ENCODE measurements around the gene OLFML2B.
A peak's percentile ranks its signal among the peaks of the same experiment; 100 is the strongest.
"Not testable (repeated sequence)": the region's sequence is repeated elsewhere in the genome, so short reads cannot be mapped to it uniquely, and the experiment has no call there.

The OLFML2B gene

DNA sequence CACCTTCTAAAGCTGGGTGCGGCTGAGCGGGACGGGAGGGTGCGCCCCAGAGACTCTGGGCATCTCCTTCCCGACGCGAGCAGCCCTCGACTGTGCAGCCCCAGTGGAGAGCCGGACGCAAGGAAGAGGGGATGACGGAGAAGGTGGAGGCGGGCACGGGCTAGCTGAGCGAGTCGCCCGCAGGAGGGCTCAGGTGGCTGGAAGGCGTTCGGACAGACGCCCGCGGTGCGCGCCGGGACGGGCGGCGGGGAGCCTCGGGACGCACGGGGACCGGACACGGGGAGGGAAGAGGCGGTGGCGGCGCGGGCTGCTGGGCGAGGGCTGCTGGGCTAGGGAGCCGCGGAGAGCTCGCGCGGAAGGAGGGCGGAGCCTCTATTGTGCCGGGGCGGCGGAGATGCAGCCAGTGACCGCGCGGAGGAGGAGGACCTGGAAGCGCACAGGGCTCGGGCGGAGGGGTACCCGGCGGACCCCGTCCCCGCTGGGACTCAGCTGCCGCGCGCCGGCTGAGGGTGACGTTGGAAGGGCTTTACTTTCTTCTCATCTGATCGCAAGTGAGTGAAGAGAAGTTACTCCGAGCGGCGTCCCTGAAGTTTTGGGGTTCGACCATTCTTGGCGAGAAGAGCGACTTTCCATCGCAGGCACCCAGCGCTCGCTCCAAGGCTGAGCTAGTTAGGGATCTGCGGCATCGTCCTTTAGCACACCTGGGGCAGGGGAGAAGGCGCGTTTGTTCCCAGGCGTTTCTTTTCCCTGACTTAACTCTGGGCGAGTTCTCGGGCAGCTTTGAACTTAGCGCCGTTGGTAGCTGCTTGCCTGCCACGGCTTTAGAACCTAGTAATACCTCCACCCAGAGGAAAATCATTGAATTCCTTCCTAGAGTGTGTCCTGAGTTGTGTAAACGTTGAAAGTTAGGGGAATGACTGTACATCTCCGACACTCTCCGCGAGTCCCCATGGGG, at the start of gene OLFML2B:
Gene OLFML2B, minus strand, starts transcription at position 323 of the 955 bp plus-strand sequence. CDS start 439 bp downstream, outside the sequence.
- DNase-seq, result peak; percentile 46

DNA sequence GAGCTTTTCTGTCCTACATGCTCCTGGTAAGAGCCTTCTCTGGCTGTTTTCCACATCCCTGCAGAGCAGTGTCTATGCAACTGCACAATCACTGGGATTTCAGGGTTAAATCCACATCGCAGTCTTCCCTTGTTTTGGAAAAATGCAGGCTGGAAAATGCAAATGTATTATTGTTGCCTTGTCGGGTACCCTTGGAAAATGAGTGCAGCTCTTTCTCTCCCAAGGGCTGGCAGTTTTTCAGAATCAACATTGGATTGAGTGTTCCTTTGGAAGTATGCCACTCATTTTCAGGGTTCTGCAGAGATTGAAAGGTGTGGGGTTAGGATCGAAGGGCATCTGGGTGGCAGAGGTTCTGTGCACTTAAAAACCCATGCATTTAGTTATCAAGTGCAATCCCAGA, 49.1 kb upstream of the OLFML2B start:
- DNase-seq, result no peak

DNA sequence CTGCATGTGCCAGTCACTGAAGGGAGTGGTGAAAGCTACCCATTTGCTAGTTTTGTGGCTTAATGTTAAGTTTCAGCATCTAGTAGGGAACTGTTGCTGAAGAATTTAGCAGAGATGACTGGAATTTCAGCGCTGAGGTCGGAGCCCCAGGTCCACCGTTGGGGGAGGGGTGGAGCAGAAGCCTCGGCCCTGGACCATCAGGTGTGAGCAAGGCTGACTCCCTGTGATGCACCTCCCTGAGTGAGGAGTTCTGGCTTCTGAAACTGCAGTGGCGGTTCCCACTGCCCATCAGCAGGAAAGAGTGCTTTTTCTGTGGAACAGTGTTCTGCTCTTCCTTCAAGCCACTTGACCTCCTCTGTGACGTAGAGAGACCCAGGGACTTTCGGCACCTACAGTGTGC, 47.2 kb upstream of the OLFML2B start:
- no peak for DNase-seq

DNA sequence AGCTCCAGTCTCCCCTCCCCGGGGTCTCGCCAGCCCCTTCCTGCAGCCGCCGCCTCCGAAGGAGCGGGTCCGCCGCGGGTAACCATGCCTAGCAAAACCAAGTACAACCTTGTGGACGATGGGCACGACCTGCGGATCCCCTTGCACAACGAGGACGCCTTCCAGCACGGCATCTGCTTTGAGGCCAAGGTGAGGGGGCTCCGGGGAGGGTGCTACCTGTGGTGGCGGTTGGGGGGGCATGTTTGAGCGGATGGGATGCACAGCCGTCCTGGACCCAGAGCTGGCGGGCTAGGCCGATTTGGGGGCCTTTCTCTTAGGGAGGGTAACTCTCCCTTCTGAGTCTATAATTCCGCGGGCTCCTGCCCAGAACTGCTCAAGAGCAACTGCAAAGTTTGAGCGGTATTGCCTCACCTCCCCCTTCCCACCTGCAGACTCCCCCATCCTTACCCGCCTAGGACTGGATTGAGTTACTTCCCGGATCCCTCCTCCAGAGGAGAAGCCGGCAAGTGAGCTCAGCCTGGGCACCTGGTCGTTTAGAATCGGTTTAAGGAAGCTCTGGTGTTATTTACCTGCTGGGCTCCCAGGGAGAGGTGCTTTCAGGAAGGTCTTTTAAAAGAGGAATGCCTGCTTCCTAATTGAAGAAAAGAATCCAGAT, 46.6 kb upstream of the OLFML2B start:
- DNase-seq, result no peak

DNA sequence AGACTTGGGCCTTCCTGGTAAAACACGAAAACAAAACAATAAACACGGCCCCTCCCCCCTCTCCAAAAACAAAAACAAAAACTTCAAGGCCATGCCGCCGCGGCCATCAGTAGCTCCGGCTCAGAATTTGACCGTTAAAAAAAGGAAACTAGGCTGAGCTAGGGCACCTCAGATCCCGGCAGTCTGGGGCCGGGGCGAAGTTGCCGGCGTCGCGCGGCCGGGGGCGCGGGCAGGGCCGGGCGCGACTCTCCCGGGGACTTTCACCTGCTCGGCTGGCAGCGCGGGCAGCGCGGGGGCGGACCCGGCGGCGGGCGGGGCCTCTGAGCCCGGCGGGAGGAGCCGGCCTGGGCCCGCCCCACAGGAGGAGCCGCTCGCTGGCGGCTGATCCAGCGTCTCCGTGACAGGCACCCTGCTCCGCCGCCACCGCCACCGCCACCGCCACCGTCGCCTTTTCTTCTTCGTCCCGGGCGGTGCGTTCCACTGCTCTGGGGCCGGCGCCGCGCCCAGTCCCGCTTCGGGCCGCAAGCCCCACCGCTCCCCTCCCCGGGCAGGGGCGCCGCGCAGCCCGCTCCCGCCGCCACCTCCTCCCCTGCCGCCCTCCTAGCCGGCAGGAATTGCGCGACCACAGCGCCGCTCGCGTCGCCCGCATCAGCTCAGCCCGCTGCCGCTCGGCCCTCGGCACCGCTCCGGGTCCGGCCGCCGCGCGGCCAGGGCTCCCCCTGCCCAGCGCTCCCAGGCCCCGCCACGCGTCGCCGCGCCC, 45.8 kb upstream of the OLFML2B start, which contains the start of gene NOS1AP:
Gene NOS1AP, plus strand, starts transcription at position 358 of the 760 bp plus-strand sequence. CDS start 487 bp downstream, outside the sequence.
- peak; percentile 78 for DNase-seq

DNA sequence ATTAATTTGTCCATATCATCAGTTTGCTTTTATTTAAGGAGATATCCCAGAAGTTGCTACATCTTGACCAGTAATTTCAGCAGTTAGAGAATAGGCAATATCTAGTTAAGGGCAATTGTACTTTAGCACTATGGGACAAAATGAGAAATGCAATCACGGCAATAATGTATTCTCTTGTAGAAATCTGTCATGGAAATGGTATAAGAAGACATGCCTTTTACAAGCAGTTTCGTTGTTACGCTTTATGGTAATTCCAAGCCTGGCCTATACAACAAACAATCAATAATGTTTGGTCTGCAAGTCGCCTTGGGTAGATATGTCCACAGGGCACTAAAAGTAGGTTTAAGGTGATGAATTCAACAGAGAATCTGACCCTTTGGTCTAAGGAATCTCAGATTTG, 44.6 kb upstream of the OLFML2B start:
- DNase-seq, result no peak

DNA sequence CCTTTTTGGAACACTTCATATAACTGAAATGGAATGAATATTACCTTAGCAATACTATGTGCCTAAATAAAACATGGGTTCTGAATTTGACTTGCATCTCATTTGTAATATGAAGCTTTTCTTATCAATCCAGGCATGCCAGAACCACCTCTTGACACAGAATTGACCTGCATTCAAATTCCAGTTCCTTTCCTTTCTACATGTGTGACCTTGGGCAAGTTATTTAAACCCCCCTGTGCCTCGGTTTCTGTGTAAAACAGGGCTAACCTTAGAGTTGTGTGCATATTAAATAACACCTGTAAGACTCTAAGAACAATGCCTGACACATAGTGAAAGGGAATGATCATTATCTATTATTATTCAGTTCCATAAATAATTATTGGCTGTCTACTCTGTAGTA, 43.8 kb upstream of the OLFML2B start:
- DNase-seq, result no peak

DNA sequence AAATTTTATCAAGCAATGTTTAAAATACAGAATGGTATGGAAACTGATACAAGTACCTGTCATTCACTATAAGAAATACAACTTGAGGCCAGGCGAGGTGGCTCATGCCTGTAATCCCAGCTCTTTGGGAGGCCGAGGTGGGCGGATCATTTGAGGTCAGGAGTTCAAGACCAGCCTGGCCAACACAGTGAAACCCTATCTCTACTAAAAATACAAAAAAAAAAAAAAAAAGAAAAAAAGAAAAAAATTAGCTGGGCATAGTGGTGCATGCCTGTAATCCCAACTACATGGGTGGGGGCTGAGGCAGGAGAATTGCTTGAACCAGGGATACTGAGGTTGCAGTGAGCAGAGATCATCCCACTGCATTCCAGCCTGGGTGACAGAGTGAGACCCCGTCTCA, 43.2 kb upstream of the OLFML2B start:
- not testable (repeated sequence) for DNase-seq

DNA sequence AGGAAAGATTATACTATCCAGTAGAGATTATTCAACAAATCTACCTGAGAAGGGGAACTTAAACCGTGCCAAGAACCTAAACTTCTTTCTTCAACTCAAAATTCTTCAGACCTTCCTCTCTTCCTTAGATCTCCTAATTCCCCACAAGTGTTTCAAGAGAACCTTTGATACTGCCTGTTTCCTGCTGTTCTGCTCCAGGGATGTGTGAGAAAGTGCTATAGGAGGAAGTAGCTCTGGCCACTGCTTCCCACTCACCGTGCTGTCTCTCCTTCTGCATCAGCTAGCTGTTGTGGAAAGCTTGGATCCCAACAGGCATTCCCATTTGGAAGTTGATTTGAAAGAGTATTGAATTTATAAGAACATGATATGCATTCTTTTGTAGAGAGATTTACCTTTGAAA, 41.3 kb upstream of the OLFML2B start:
- DNase-seq, result no peak

DNA sequence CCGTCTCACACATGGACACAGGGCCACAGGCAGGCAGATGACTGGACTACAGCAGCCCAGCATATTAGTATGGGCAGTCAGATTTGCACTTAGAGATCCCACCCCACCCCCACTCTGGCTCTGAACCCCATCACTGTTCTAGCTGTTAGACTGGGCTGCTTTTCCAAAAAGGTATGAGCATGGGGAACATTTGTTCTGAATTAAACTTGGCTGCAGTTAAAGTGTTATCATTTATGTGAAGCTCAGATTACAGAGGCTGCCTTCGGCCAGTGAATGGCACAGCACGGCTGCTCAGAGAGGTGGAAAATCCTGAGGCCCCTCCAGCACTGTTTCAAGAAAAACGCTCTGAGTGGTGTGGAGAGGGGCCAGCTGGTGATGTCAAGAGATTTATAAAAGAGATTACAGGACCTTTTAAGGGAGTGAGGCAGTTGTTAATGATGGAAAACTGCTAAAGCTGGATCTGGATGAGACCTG, 38.9 kb upstream of the OLFML2B start:
- DNase-seq, result no peak

DNA sequence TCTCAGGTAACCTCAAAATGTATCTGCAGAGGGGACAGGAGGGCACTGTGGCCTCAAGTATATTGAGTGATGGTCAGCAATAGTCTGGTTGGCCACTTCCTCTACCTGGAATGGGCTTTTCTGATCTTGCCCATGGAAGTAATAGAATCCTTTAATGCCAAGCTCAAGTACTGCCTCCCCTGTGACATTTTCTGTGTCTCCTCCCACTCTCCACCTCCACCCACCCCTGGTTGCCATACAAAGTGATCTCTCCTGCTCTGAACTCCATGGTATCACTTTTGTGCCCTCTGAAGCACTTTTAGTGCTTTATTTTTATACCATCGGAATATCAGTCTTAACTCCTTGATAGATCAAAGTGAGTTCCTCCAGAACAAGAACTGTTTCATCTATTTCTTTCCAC, 36.6 kb upstream of the OLFML2B start:
- no peak for DNase-seq

DNA sequence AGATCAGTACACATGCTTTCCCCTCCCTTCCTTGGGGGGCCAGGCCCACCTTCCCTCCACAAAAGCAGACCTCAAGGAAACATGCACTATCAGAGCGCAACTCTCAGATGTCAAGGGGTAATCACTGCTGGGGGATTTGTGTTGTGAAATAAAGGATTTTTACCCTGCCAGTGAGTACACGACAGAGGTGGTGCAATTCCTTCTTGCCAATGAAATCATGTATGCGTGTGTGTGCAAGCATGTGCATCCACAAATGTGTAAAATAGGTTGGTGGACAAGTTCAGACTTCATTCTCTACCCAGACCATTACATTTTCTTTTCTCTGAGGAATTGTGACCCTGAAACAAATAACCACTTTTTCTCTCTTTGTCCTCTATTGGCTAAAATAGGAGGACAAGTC, 36.1 kb upstream of the OLFML2B start:
- DNase-seq, result no peak

DNA sequence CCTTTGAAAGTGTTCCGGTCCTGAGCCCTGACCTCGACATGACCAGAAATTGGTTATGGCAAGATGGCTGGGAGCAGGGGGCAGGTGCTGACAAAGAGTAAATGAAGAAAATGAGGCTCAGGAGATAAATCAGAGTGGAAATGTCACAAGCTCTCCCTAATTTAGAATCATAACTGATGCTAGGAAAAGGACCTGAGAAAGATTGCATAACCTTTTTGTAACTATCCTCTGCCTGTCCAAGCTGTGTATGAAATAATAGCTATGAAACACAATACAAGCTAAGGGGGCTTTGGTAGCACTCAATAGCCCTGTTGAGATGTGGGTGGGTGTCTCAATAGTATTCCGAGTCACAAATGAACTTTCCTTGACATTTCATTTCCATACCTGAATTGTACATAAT, 32.9 kb upstream of the OLFML2B start:
- DNase-seq, result no peak

DNA sequence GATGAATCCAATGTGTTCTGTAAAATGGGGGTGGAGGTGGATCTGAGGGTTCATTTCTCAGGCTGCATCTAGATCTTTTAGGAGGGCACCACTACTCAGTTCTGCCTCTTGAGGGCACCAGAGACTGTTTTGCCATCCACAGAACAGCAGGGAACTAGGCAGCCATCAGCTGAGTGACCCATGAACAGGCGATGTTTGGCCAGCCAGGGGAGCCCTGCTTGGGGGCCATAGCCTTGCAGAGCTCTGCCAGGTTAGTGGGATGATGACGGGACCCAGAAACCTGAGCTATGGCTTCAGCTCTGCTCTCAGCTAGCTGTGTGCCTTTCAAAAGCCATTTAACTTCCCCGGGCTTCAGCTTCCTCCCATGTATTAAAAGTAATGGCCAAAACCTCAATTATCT, 32.4 kb upstream of the OLFML2B start:
- peak; percentile 36 for DNase-seq

DNA sequence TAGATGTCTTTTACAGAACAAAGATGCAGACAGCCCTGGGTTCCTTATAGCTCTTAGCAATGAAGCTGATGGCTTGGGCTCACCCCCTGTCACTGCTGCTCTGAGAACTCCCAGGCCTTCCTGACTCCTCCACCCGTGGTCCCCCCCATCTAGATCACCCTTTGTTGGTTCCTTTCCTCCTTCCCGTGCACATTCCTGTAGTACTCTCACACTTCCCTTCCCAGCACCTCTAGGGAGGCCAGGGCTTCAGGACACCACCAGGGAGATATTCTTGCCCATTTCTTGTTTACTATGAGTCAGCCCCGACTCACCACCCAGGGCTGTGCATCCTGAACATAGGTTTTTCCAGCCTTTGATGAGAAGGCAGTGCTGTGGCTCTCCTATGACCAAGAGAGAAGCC, 31.4 kb upstream of the OLFML2B start:
- no peak for DNase-seq

DNA sequence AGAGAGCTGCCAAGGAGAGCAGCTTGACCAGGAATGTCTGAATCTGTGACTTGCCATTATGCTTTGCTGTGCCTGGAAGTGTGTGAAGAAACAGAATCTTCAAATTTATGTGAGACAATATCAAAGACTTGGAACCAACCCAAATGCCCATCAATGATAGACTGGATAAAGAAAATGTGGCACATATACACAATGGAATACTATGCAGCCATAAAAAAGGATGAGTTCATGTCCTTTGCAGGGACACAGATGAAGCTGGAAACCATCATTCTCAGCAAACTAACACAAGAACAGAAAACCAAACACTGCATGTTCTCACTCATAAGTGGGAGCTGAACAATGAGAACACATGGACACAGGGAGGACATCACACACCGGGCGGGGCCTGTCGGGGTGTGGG, 30.3 kb upstream of the OLFML2B start:
- not testable (repeated sequence) for DNase-seq

DNA sequence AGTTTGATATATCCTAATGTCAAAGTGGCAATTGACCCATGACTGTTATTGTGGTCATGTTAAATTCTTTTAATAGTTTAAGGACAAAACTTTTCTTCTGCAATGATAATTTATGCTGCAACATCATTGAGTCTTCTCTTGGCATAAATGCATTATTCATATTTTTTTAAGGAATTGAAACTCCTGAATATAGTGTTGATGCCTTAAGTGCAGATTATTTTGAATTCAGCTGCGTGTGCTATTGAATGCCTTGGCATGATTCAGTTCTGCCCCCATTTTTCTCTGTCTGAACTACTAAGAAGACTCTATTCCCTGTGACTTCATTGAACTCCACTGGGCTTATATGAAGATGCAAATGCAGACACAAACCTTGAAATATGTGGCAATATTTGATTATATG, 23.3 kb upstream of the OLFML2B start:
- DNase-seq, result no peak

DNA sequence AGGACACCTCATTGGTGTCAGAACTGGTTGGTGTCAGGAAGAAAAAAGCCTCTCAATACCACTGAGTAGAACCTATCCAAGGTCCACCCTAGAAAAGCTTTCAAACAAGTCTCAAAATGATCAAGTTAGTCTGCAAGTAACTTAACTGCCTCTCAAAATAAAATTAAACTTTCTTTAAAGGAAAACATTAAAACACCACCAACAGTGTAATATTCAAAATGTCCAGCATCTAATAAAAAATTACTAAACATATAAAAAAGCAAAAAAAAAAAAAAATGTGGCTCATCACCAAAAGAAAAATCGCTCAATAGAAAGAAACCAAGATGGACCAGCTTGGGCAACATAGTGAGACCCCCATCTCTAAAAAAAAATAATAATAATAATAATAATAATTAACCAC, 18.7 kb upstream of the OLFML2B start:
- DNase-seq, result no peak

DNA sequence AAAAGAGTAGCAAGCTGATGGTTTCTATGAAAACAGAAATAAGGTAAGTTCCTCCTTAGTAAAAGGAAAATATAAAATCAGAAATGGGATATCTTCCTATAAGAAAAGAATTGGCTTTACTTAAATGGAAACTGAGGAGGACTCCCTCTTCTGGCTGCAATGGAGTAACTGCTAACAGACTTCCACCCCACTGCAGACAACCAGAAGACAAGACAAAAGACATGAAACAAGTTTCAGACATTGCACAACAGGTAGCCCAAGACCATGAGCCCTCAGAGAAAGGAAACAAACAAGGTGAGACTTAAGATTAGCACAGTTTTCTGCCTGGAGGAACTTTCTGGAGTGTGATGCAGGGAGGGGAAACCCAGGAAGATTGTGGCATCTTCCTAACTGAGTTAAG, 17.0 kb upstream of the OLFML2B start:
- DNase-seq, result no peak

DNA sequence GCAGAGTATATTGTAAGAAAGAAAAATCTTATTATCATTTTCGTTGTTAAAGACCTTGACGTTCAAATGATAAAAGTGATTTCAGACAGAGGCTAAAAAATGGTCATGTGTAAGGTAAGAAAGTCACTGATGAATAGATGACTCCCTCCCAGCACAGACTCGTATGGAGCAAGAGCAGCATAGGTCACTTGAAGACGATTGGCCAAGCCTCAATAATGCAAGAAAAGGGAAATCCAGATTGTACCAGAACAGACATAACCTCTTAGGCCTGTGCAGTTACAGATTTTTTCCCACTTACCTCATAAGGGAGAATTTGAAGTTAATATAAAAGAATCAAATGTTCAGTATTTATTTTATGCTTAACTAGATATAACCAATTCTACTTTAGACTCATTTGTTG, 16.3 kb upstream of the OLFML2B start:
- no peak for DNase-seq

DNA sequence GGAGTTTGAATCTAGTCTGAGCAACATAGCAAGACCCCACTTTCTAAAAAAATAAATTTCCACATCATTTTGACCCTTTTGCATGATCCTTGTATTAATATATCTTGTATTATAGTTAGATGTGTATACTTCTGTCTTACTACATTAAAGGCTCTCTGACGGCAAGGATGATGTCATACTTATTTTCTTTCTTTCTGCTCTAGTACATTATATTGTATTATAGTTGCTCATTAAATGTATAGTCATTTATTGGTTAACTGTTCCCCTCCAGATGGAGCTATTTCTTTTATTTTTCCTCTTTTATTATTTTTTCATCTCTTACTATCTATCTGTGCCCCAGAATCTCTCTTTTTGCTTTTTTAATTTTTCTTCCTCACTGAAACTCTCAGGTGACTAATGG, 15.0 kb upstream of the OLFML2B start:
- DNase-seq, result no peak

DNA sequence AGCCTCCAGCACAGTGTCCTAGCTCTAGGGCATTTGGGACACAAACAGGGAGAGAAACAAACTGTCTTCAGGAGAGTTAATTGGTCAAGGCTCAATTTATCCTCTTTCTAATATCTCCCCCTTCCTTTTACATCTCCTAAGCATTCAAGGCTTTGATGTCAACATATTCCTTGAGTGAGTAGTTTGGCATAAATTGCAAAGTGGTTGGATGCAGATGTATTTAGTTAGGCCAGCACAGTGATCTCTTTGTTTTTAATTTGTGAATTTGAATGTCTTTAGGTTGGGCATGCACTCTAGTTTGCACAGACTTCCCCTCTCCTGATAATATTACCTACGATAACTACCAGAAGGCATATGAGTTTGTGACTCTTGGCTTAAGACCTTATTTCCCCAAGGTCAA, 12.5 kb upstream of the OLFML2B start:
- no peak for DNase-seq

DNA sequence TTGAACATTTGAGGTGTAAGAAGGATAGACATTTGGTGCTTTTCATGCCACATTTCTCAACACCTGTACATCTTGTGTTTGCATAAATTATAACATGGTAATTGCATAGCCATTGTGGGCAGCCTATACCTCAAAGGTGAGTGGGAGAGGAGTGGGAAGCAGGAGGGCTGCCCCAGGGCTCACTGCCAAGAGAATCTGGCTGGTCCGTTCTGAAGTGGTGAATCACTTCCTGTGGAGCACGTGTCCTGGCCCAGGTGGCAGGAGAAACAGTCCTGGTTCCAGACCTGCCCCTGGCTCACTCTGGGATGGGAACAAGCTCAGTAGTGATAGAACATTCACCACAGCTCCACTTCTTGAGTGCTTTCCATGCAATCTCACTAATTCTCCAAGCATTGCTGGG, 11.6 kb upstream of the OLFML2B start:
- DNase-seq, result no peak
